SK-N-SH (cell line): Measurements from ENCODE around the gene UPK1A. TPM values are rescaled to one million over a fixed set of nuclear protein-coding genes. Genes with fewer than 3 reads are reported as not detected.

Source experiments
- CHD2 ChIP-seq: fragments of 150-350 bp; IDR thresholded peaks from 2 replicates; pipeline ENCODE4 v1.6.1; 2018; ENCODE audit warnings: low read length; ENCODE audit not compliant: partially characterized antibody
- ELF1 ChIP-seq: IDR thresholded peaks from 2 replicates; pipeline ENCODE4 v1.4.0; 2012
- EP300 ChIP-seq, 2 experiments: IDR thresholded peaks; 2 replicates each; pipeline versions ENCODE4 v1.4.0 to v1.6.1; 2012; ENCODE audit warnings: borderline replicate concordance in 1 of 2, low read depth in 1 of 2, low read length in 1 of 2
- FOXJ3 ChIP-seq: sonication (generic); formaldehyde crosslinking; IDR thresholded peaks from 2 replicates; pipeline ENCODE4 v1.5.1; 2020; ENCODE audit warnings: mild to moderate bottlenecking, missing genetic modification reagents
- FOXM1 ChIP-seq: IDR thresholded peaks from 2 replicates; pipeline ENCODE4 v1.4.0; 2012; ENCODE audit warnings: low read depth, mild to moderate bottlenecking
- GABPA ChIP-seq: IDR thresholded peaks from 2 replicates; pipeline ENCODE4 v1.4.0; 2012; ENCODE audit warnings: low read depth, mild to moderate bottlenecking
- IRF3 ChIP-seq: fragments of 150-350 bp; IDR thresholded peaks from 2 replicates; pipeline ENCODE4 v1.6.1; 2016; ENCODE audit warnings: mild to moderate bottlenecking, low read depth, low read length
- MAX ChIP-seq: IDR thresholded peaks from 2 replicates; pipeline ENCODE4 v1.4.0; 2012; ENCODE audit warnings: low read depth
- NRF1 ChIP-seq: IDR thresholded peaks from 2 replicates; pipeline ENCODE4 v1.6.1; 2012; ENCODE audit warnings: low read depth, mild to moderate bottlenecking, low read length
- POLR2AphosphoS5 ChIP-seq: IDR thresholded peaks from 2 replicates; pipeline ENCODE4 v1.6.1; 2012; ENCODE audit warnings: low read depth, low read length
- RCOR1 ChIP-seq: fragments of 150-350 bp; IDR thresholded peaks from 2 replicates; pipeline ENCODE4 v1.6.1; 2017; ENCODE audit warnings: antibody characterized with exemption, low read length
- REST ChIP-seq: IDR thresholded peaks from 2 replicates; pipeline ENCODE4 v1.6.1; 2012; ENCODE audit warnings: mild to moderate bottlenecking, low read depth, low read length, moderate library complexity
- RFX5 ChIP-seq: IDR thresholded peaks from 2 replicates; pipeline ENCODE4 v1.6.1; 2012; ENCODE audit warnings: mild to moderate bottlenecking, improper control_type of control experiment, low read length
- TEAD4 ChIP-seq: IDR thresholded peaks from 2 replicates; pipeline ENCODE4 v1.4.0; 2012; ENCODE audit warnings: mild to moderate bottlenecking, borderline replicate concordance; ENCODE audit not compliant: insufficient read depth
- USF2 ChIP-seq: fragments of 150-350 bp; IDR thresholded peaks from 2 replicates; pipeline ENCODE4 v1.6.1; 2017; ENCODE audit warnings: antibody characterized with exemption, low read length, low read depth, borderline replicate concordance
- YY1 ChIP-seq: IDR thresholded peaks from 2 replicates; pipeline ENCODE4 v1.4.0; 2012; ENCODE audit warnings: low read depth, mild to moderate bottlenecking
- ZBTB33 ChIP-seq: IDR thresholded peaks from 2 replicates; pipeline ENCODE4 v1.4.0; 2012; ENCODE audit warnings: low read depth, borderline replicate concordance
- polyA plus RNA-seq, 3 experiments: library from polyadenylated mRNA; depleted of rRNA; stranded (reverse); fragments of >200 nt; gene quantifications; 2 replicates each; pipeline ENCODE4 v1.2.3, GENCODE V29; 2012

The UPK1A gene
- polyA plus RNA-seq, 1 of the 3 experiments (the other 2 are of a cell fraction) = 0.16 TPM

GRCh38 chr19:35648017-35648961, 18.0 kb upstream of the UPK1A start, which contains the start of gene COX6B1 (continued):
- TF ChIP-seq ZBTB33 = no peak
- TF ChIP-seq REST = no peak
- TF ChIP-seq IRF3 = peak; percentile 81
- TF ChIP-seq MAX = peak; percentile 64; the same call in 1 of the 2 replicates
- TF ChIP-seq USF2 = no peak
- TF ChIP-seq ELF1 = peak; percentile 79
- TF ChIP-seq YY1 = 0 out of 2 replicates have a peak, but pooled peaks have one; percentile 3
- no peak for TF ChIP-seq FOXJ3
- TF ChIP-seq NRF1 = peak; percentile 56
- TF ChIP-seq TEAD4 = no peak
- peak; percentile 90 for TF ChIP-seq GABPA
- no peak for TF ChIP-seq EP300 (IDR thresholded peaks at IDR 0.05; ENCODE audit: borderline replicate concordance in 1 of 2, low read depth in 1 of 2, low read length in 1 of 2)
- peak; percentile 73 for TF ChIP-seq RFX5
- TF ChIP-seq CHD2 = peak; percentile 56
- peak; percentile 97 for TF ChIP-seq POLR2AphosphoS5
- peak; percentile 65; the same call in 1 of the 2 replicates for TF ChIP-seq RCOR1
- no peak for TF ChIP-seq FOXM1
